Cardiac fibroblast (primary cell): ENCODE results near the gene XPO6.

Experiments
- DNase-seq, 2 donors: peaks; one replicate each; pipeline versions ENCODE4 v3.0.0 to v3.0.0-alpha.2; 2010; ENCODE audit warnings: low read depth in 2 of 2
- H3K4me3 ChIP-seq, 2 donors: replicated peaks in 1 of 2; 1 replicate in 1 of 2; 2 replicates in 1 of 2; pipeline ENCODE4 v1.5.1; 2011; ENCODE audit warnings: low read depth in 2 of 2, low read length in 2 of 2, mild to moderate bottlenecking in 2 of 2, moderate library complexity in 1 of 2
- TF ChIP-seq, protein P1 (sequence below): IDR thresholded peaks from one replicate; pipeline ENCODE4 v1.5.1; 2011; ENCODE audit warnings: low read depth, mild to moderate bottlenecking, low read length, inconsistent platforms

Gene XPO6

DNA sequence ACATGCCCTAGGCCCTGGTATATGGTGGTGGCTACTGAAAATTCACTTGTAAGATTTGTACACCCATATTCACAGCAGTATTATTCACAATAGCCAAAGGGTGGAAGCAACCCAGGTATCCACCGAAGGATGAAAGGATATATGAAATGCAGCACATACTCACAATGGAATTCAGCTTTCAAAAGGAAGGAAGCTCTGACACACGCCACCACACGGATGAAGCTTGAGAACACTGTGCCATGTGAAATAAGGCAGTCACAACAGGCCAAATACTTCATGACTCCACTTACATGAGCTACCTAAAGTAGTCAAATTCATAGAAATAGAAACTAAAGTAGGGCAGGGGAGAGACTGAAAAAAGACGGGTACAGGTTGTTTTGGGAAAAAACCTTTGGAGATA lies 2.9 kb downstream of the XPO6 start:
- DNase-seq, result no peak
- no peak overlapping the region for H3K4me3 ChIP-seq
- TF ChIP-seq, protein P1, sequence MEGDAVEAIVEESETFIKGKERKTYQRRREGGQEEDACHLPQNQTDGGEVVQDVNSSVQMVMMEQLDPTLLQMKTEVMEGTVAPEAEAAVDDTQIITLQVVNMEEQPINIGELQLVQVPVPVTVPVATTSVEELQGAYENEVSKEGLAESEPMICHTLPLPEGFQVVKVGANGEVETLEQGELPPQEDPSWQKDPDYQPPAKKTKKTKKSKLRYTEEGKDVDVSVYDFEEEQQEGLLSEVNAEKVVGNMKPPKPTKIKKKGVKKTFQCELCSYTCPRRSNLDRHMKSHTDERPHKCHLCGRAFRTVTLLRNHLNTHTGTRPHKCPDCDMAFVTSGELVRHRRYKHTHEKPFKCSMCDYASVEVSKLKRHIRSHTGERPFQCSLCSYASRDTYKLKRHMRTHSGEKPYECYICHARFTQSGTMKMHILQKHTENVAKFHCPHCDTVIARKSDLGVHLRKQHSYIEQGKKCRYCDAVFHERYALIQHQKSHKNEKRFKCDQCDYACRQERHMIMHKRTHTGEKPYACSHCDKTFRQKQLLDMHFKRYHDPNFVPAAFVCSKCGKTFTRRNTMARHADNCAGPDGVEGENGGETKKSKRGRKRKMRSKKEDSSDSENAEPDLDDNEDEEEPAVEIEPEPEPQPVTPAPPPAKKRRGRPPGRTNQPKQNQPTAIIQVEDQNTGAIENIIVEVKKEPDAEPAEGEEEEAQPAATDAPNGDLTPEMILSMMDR, result no peak

DNA sequence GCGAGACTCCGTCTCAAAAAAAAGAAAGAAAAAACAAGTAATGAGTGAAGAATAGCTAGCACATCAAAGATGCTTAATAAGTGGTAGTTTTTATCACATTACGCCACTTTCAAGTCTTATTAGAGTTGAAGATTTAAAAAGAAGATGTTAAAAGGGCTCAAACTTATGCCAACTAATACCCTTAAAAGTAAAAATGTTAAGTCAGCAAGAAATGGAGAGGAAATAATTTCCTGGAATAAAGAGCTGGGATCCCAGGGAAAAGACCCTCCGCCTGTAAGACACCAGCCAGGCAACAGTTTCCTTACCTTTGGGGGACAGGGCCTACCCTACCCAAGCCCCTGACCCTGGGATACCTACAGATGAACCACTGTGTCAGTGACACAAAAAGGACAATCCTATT lies 3.6 kb downstream of the XPO6 start:
- no peak for DNase-seq
- TF ChIP-seq, protein P1, result no peak
- H3K4me3 ChIP-seq, result no peak overlapping the region

DNA sequence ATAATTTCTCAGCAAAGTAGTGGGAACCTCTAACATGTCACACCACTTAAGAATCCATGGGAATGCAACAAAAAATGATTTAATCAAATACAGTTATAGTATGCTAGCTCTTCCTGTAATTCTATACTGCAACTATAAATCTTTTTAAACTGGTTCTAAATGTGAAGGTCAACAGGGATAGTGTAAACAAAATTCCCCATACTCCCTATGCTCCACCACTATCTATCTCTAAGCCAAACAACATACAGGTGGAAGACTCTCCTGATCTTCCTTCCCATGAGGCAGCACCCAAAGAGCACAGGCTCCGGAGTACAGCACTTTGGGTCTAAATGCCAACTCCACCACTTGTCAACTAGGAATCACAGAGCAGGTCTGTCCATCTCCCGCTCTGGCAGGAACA lies 4.4 kb downstream of the XPO6 start:
- no peak for DNase-seq
- no peak overlapping the region for H3K4me3 ChIP-seq
- TF ChIP-seq, protein P1, result no peak

DNA sequence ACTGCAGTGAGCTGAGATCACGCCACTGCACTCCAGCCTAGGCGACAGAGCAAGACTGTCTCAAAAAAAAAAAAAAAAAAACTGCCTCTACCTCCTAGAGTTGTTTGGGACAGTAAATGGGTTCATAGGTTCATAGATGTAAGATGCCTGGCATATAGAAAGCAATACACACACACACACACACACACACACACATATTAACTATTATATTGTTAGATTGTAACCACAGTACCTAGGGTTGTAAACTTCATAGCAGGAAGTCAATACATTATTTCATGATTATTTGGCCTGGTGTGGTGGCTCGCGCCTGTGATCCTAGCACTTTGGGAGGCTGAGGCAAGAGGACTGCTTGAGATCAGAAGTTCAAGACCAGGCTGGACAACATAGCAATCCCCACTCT lies 5.8 kb downstream of the XPO6 start:
- no peak overlapping the region for H3K4me3 ChIP-seq
- TF ChIP-seq, protein P1, result no peak
- DNase-seq, result no peak

DNA sequence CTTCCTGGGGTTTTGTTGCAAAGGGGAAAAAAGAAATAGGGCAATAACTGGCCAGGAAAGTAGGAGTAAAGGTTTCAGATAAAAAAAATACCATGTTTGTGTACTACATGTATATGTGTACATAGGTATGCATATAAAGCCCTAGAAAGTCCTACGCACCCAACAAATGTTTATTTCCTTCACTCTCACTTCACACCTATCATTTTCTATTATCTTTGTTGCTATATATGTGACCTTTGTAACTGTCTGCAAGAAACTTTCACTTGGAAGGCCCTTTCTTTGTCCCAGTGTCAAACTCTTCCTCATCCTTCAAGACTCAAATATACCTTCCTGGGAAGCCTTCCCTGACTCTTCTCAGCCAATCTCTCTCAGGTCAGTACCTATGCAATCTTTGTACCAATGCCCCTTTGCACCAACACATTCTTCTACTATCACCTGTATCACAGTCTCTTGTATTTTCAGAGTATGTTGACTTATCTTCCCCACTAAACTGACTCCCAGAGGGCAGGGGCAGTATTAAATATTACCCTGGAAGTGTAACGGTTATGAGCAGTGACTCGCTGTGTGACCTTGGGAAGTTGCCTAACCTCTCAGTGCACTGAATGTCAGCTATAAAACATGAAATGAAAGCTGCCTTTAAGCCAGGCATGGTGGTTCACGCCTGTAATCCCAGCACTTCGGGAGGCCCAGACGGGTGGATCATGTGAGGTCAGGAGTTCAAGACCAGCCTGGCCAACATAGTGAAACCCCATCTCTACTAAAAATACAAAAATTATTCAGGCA lies 6.5 kb downstream of the XPO6 start:
- DNase-seq, result no peak
- TF ChIP-seq, protein P1, result no peak
- no peak overlapping the region for H3K4me3 ChIP-seq

DNA sequence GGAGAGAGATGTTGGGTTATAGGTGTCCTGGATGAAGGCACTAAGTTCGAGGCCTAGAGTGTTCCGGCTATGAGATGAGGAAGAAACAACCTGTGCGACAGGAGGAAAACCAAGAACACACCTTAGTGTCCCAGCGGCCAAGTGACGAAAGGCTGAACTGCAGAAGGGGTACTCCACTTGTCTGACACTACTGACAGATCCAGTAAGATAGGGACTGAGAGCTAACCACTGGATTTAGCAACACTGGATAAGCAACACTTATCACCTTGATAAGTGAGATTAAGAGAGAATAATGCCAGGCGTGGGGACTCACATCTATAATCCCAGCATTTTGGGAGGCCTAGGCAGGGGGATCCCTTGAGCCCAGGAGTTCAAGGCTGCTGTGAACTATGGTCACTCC lies 7.1 kb downstream of the XPO6 start:
- TF ChIP-seq, protein P1, result no peak
- no peak overlapping the region for H3K4me3 ChIP-seq
- no peak for DNase-seq

DNA sequence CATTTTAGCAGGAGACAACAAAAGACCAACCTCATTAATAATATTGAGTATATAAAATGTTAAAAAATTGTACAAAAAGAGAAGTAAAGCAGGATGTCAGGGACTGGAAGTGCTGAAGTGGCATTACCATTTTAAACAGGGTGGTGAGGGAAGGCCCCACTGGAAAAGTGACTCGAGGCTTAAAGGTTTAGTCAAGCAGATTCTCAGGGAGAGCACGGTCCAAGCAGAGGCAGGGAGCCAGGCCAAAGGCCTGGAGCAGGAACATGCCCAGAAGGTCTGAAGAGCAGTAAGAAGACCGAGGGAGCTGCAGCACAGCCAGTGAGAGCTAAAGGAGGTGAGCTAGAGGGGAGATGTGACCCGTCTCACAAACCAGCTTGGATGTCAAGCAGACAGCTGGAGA lies 7.6 kb downstream of the XPO6 start:
- TF ChIP-seq, protein P1, result no peak
- H3K4me3 ChIP-seq, result no peak overlapping the region
- no peak for DNase-seq
